IMR-90 (cell line): Measurements from ENCODE around the gene DOCK9.

ENCODE experiments used
- BHLHE40 ChIP-seq: fragments of 150-350 bp; IDR thresholded peaks from 2 replicates; pipeline ENCODE4 v1.6.1; 2016; ENCODE audit warnings: mild to moderate bottlenecking, low read depth, low read length
- CEBPB ChIP-seq: IDR thresholded peaks from 2 replicates; pipeline ENCODE4 v1.6.1; 2012; ENCODE audit warnings: low read depth, low read length, improper control_type of control experiment
- CHD1 ChIP-seq: IDR thresholded peaks from 2 replicates; pipeline ENCODE4 v1.6.1; 2012; ENCODE audit warnings: low read depth, low read length, improper control_type of control experiment
- POLR2A ChIP-seq: IDR thresholded peaks from 2 replicates; pipeline ENCODE4 v1.6.1; 2012; ENCODE audit warnings: mild to moderate bottlenecking, low read depth, low read length
- RAD21 ChIP-seq: IDR thresholded peaks from 2 replicates; pipeline ENCODE4 v1.6.1; 2012; ENCODE audit warnings: low read length, improper control_type of control experiment
- TF ChIP-seq, protein P1 (sequence below): conservative IDR thresholded peaks from 2 replicates; pipeline ENCODE4 v1.5.1; 2012; ENCODE audit warnings: mild to moderate bottlenecking, low read depth, low read length, improper control_type of control experiment

DNA sequence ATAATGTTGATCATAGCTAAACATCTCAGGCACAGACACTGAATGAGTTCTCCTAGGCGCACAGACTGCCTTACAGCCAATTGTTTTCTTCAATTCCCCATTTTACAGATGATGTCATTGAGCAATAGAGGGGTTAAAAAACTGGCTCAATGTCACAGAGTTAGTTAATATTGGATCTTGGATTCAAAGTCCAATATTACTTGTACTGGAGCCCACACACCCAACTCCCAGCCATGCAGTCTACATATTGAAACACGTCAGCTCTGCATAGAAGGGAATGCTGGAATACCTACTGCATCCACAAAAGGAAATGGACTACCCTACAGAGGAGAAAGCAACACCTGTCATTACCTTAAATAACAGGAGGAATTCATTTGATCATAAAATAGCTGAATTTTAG lies 149.2 kb downstream of the DOCK9 start:
- no peak for TF ChIP-seq POLR2A
- TF ChIP-seq, protein P1, sequence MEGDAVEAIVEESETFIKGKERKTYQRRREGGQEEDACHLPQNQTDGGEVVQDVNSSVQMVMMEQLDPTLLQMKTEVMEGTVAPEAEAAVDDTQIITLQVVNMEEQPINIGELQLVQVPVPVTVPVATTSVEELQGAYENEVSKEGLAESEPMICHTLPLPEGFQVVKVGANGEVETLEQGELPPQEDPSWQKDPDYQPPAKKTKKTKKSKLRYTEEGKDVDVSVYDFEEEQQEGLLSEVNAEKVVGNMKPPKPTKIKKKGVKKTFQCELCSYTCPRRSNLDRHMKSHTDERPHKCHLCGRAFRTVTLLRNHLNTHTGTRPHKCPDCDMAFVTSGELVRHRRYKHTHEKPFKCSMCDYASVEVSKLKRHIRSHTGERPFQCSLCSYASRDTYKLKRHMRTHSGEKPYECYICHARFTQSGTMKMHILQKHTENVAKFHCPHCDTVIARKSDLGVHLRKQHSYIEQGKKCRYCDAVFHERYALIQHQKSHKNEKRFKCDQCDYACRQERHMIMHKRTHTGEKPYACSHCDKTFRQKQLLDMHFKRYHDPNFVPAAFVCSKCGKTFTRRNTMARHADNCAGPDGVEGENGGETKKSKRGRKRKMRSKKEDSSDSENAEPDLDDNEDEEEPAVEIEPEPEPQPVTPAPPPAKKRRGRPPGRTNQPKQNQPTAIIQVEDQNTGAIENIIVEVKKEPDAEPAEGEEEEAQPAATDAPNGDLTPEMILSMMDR, result no peak
- TF ChIP-seq RAD21, result no peak
- no peak for TF ChIP-seq CHD1
- no peak for TF ChIP-seq BHLHE40
- TF ChIP-seq CEBPB, result no peak
